Tracheal epithelial cell (primary cell): ENCODE results near the gene DHX29. TPM values are rescaled to one million over a fixed set of nuclear protein-coding genes. Genes with fewer than 3 reads are reported as not detected.

Experiments
- total RNA-seq: library from RNA; depleted of rRNA; stranded (reverse); fragments of >200 nt; gene quantifications from 2 replicates; pipeline ENCODE4 v1.2.1, GENCODE V29; 2014

Gene DHX29, protein sequence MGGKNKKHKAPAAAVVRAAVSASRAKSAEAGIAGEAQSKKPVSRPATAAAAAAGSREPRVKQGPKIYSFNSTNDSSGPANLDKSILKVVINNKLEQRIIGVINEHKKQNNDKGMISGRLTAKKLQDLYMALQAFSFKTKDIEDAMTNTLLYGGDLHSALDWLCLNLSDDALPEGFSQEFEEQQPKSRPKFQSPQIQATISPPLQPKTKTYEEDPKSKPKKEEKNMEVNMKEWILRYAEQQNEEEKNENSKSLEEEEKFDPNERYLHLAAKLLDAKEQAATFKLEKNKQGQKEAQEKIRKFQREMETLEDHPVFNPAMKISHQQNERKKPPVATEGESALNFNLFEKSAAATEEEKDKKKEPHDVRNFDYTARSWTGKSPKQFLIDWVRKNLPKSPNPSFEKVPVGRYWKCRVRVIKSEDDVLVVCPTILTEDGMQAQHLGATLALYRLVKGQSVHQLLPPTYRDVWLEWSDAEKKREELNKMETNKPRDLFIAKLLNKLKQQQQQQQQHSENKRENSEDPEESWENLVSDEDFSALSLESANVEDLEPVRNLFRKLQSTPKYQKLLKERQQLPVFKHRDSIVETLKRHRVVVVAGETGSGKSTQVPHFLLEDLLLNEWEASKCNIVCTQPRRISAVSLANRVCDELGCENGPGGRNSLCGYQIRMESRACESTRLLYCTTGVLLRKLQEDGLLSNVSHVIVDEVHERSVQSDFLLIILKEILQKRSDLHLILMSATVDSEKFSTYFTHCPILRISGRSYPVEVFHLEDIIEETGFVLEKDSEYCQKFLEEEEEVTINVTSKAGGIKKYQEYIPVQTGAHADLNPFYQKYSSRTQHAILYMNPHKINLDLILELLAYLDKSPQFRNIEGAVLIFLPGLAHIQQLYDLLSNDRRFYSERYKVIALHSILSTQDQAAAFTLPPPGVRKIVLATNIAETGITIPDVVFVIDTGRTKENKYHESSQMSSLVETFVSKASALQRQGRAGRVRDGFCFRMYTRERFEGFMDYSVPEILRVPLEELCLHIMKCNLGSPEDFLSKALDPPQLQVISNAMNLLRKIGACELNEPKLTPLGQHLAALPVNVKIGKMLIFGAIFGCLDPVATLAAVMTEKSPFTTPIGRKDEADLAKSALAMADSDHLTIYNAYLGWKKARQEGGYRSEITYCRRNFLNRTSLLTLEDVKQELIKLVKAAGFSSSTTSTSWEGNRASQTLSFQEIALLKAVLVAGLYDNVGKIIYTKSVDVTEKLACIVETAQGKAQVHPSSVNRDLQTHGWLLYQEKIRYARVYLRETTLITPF (N-terminal part only)
- total RNA-seq: 20.5 and 30.9 TPM in 2 replicates

DNA sequence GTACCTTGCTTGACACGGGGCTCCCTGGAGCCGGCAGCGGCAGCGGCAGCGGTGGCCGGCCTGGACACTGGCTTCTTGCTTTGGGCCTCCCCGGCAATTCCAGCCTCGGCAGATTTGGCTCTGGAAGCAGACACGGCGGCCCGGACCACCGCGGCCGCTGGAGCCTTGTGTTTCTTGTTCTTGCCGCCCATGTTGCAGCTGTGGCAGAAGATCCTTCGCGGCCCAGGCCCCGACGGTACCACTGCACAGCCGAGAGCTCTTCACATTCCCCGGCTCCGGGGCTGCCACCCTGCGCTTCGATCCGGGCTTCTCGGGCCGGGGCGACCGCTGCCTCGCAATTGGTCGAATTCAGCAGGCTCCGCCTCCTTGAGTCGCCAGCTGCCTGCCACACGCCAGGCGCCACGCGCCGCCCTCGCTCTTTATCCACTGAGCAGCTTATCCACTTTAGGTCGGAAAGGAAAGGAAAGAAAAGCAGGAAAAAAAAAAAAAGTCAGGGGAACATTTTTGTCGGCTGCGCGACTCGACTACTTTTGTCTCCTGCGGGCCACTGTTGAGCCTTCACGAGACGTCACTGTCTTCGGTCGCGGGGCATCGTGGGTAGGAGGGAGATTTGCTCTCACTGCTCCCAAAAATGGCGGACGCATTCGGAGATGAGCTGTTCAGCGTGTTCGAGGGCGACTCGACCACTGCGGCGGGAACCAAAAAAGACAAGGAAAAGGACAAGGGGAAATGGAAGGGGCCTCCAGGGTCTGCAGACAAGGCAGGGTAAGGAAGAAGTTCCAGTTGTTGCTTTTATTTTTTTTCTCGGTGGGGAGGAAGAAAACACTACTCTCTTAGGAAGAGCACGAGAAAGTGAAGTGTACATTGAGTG lies at the start of gene DHX29, which contains the start of gene MTREX:
Gene DHX29 (minus strand): TSS at position 312 of the 871 bp plus-strand sequence. CDS start 121 bp downstream, at position 191.
Gene MTREX (plus strand): TSS at position 607 of the 871 bp plus-strand sequence. CDS start 25 bp downstream, at position 632.

DNA sequence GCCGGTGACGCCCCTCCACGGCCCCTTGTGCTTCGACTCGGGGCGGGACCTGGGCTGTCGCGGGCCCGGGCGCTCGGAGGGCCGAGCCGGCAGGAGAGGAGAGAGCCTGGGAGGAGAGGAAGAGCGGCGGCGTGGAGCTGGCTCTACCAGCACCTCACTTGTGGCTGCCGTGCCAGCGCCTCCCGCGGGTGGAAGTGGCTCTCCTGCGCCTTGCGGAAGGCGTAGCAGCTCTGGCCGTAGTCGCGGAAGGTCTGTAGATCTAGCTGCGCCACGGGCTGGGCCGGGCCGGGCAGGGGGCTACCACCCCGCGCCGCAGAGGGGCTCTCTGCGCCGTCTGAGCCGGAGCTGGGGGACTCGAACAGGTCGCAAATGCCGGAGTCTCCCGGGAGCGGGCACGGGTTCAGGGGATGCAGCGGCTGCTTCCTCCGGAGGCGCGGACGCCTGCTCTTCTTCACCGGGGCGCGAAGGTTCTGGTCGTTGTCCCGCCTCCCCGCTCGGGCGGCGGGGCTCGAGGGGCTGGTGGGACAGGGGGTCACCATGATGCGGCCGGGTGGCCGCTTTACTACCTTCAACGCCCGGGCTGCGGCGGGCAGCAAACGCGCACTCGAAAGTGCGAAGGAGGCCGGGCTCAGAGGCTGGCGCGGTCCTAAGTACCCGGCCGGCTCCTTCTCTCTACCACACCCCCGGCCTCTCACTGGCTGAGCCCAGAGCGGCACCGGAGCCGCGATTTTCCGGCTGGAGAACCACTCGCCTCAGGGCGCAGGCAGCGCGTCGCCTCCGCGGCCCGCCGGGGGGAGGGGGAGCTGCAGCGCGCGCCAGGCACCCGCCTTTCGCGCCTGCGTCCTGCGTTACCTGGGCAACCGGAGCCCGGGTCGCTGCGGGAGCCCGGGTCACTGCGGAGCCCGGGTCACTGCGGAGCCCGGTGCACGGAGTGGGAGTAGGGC lies 74.2 kb downstream of the DHX29 start, which contains the start of gene CCNO:
Gene CCNO (minus strand): TSS at position 624 of the 944 bp plus-strand sequence. CDS start 85 bp downstream, at position 539.

DNA sequence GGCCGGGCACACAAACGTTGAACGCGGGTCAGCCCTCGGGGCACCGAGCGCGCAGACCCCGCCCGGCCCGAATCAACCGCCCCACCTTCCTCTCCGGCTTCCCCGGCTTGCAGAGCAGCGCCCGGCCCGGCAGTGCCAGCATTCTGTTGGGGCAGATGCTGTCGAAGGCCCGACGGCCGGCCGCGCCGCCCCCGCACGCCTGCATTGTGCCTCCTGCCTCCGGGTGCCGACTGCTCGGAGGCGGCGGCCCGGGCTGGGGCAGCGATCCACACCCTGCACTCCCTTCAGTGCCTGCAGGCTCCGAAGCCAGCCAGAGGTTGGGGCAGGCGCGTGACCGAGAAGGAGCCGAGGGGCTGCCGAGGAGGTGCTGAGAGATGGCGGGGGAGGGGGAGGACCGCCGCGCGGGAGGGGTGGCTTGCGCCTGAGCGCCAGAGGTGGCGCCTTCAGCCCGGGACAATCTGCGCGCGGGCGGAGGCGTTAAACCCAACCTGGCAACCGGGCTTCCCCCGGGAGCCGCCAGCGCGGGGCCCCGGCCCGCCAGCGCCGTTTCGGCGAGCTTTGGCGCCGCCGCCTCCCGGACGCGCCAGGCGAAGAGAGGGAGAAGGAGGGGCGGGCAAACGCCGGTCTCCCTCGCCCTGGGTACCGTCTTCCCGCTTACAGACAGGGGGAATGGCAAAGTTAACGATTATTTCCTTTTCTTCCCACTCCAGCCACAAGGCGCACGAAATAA lies 80.4 kb downstream of the DHX29 start, which contains the start of gene MCIDAS:
Gene MCIDAS (minus strand): TSS at position 382 of the 730 bp plus-strand sequence. CDS start 177 bp downstream, at position 205.

Other genes starting within 250 kb of the DHX29 start
- gene GZMA, start 205.0 kb downstream of the DHX29 start, total RNA-seq: not detected in 2 replicates
- 19.2 and 21.0 TPM in 2 replicates for gene GPX8, start 147.5 kb downstream of the DHX29 start, total RNA-seq
- not detected in 2 replicates for gene CDC20B, start 134.5 kb downstream of the DHX29 start, total RNA-seq
- 0.48 TPM in 1 of 2 replicates, not detected in the other for gene MCIDAS, start 80.4 kb downstream of the DHX29 start, total RNA-seq
- gene CCNO, start 74.1 kb downstream of the DHX29 start, total RNA-seq: 1.2 and 7.2 TPM in 2 replicates
- 108 and 114 TPM in 2 replicates for gene MTREX, start 295 bp upstream of the DHX29 start, total RNA-seq
- gene PLPP1, start 227.3 kb upstream of the DHX29 start, total RNA-seq: 31.8 and 56.9 TPM in 2 replicates